HG03432 (cell line): Measurements from ENCODE around the gene UNC13A.
A peak's percentile ranks its signal among the peaks of the same experiment; 100 is the strongest.
"Not testable (repeated sequence)": the region's sequence is repeated elsewhere in the genome, so short reads cannot be mapped to it uniquely, and the experiment has no call there.

ENCODE experiments used
- ATAC-seq: cut with Tn5 transposase; IDR thresholded peaks from one replicate; pipeline ENCODE4 v1.9.1; 2021; ENCODE audit warnings: mild to moderate bottlenecking, moderate library complexity; ENCODE audit not compliant: unreplicated experiment

The UNC13A gene

DNA sequence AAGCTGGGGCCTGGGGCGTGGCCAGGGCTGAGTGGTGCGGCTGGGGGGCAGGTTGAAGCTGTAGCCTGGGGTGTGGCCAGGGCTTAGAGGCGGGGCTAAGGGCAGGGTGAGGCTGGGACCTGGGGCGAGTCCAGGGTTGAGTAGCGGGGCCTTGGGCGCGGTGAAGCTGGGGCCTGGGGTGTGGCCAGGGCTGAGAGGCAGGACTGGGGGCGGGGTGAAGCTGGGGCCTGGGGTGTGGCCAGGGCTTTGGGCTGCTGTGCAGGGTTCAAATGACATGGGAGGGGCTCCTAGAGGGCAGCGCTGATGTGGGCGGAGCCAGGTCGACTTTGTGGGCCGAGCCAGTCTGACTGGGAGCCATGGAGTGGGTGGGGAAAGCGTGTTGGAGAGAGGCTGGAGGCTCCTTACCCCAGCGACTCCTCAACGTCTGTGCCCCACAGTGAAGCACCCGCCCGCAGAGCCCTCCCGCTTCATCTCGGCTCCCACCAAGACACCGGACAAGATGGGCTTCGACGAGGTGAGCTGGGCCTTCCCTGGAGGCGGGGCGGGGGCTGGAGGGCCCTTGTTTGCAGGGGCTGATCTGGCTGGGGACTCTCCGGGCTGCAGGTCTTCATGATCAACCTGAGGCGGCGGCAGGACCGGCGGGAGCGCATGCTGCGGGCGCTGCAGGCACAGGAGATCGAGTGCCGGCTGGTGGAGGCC, 111.2 kb downstream of the UNC13A start:
- no peak for ATAC-seq

DNA sequence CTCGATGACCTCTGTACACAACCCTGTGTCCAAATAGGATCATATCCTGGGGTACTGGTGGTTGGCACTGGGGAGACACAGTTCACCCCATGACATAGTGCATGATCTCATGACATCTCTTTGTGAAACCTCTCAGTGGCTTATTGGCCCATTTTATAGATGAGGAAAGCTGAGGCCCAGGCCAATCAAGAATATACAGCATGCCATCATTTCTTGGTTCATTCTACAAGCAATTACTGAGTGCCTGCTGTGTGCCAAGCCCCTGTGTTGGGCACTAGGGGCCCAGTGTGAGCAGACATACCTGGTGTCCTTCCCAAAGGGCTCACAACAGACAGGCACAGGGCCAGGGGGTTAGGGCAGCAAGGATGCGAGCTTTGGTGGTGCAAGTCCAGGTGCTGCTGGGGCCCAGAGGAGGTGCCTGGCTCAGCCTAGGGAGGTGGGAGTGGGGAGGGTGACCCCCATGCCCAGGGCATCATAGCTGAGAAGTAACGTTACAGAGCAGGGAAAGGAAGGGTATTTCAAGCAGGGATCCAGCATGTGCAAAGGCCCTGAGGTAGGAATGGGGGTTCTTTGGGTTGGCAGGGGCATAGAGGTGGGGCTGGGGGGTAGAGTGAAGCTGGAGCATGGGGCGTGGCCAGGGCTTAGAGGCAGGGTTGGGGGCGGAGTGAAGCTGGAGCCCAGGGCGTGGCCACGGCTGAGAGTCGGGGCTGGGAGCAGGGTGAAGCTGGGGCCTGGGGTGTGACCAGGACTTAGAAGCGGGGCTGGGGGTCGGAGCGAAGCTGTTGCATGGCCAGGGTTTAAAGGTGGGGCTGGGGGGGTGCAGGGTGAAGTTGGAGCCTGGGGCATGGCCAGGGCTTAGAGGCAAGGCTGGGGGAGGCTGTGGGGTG, 112.0 kb downstream of the UNC13A start:
- no peak for ATAC-seq

DNA sequence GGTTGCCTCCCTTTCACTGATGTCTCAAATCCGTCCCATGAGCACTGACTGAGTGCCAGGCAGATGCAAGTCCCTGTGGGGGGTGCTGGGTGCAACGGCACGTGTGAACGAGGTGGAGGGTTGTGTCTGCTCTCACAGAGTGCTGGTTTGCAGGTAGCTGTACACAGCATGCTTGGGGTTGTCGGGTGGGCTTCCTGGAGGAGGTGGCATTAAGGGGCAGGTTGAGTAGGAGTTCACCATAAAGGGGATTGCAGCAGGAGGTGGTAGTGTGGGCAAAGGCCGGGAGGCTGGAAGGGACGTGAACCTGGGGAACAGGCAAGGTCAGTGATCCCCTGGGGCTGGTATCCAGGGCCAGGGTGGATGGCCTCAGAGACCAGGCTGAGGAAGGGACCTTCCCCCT, 115.5 kb downstream of the UNC13A start:
- no peak for ATAC-seq

DNA sequence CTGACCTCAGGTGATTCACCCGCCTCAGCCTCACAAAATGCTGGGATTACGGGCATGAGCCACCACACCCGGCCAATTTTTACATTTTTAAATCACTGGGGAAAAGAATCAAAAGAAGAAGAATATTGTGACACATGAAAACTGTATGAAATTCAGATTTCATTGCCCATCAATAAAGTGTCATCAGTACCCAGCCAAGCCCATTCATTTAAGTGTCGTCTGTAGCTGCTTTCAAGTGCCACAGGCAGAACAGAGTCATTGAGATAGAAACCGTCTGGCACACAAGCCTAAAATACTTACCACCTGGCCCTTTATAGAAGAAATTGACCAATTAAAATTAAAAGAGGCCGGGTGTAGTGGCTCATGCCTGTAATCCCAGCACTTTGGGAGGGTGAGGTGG, 117.4 kb downstream of the UNC13A start:
- no peak for ATAC-seq

DNA sequence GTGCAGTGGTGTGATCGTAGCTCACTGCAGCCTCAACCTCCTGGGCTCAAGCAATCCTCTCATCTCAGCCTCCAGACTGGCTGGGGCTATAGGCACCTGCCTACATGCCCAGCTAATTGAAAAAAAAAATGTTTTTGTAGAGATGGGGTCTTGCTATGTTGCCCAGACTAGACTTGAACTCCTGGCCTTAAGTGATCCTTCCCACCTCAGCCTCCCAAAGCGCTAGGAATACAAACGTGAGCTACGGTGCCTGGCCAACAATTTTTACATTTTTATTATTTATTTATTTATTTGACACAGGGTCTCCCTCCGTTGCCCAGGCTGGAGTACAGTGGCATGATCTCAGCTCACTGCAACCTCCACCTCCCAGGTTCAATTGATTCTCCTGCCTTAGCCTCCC, 117.9 kb downstream of the UNC13A start:
- not testable (repeated sequence) for ATAC-seq

DNA sequence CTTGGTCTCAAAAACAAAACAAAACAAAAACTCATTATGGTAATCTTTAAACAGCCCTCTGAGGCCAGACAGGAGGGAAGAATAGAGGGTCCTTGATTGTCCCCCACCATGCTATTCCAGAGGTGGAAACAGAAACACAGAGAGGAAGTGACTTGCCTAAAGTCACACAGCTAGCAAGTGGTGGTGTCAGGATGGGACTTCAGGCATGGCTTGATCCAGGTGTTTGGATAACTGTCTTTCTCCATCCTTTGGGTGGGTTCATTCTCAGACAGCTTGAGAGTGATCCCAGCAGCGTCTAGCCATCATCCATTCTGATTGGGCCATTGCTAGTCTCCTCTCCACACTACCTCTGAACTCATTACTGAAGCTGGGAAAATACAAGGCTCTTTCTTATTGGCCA, 120.2 kb downstream of the UNC13A start:
- no peak for ATAC-seq

DNA sequence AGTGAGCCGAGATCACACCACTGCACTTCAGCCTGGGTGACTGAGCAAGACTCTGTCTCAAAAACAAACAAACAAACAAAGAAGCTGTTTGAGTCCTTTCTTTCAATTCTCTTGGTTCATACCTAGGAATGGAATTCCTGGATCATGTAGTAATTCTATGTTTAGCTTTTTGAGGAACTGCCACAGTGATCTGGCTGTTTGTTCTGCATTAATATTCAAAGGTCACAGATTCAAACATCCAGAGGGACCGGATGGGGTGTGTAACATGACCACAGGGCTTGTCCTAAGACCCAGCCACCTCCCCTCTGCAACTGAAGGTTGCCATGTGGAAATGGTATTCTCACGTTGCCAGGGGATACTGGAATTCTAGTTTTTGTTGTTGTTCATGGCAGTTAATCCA, 122.5 kb downstream of the UNC13A start:
- ATAC-seq: no peak

DNA sequence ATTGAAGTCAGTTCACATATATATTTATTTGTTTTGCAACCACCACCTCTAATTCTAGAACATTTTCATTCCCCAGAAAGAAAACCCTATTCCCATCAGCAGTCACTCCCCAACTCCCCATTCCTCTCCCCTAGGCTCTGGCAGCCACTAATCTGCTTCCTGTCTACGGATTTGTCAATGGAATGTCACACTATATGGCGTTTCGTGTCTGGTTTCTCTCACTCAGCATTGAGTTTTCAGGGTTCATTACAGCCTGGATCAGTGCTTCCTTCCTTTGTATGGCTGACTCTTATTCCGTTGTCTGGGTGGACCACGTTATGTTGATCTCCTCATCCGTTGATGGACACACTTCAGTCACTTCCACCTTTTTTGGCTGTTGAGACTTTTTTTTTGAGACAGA, 123.4 kb downstream of the UNC13A start:
- no peak for ATAC-seq

DNA sequence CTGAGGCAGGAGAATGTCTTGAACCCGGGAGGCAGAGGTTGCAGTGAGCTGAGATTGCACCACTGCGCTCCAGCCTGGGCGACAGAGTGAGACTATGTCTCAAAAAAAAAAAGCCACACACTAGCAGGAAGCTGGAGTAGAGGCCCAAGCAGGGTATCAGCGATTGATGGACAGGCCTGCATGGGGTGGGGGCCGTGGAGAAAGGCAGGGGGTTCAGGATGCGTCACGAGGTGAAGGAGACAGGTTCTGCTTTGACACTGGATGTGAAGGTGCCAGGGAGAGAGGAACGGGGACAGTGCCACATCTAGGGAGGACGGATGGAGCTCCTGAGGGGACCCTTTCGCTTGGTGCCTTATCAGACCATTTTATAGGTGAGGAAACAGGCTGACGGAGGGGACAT, 125.6 kb downstream of the UNC13A start:
- ATAC-seq: no peak

DNA sequence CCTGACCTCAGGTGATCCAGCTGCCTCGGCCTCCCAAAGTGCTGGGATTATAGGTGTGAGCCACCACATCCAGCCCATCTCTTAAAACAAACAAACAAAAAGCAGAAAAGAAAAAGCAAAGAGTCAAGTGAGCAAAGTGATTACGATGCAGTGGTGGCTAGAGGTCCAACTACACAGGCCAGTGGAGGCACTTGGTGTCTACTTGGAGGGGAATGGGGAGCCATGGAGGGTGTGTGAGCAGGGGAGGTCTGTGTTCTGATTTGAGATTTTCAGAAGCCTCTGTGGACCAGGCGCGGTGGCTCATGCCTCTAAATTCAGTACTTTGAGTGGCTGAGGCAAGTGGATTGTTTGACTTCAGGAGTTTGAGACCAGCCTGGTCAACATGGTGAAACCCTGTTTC, 126.1 kb downstream of the UNC13A start:
- no peak for ATAC-seq

DNA sequence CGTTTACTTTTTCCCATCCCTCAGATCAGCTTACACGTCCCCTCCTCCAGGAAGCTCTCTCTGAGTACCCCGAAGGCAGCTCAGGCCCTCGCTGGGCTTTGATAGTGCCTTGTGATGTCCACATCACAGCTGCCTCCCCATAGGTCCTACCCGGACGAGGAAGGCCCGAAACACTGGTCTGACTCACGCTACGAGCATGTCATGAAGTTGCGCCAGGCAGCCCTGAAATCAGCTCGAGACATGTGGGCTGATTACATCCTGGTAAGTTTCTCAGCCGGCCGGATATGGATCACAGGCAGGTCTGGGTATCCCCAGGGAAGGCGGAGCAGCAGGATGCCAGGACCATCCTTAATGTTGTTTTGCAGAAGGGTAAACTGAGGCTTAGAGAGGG, 128.0 kb downstream of the UNC13A start:
- no peak for ATAC-seq

DNA sequence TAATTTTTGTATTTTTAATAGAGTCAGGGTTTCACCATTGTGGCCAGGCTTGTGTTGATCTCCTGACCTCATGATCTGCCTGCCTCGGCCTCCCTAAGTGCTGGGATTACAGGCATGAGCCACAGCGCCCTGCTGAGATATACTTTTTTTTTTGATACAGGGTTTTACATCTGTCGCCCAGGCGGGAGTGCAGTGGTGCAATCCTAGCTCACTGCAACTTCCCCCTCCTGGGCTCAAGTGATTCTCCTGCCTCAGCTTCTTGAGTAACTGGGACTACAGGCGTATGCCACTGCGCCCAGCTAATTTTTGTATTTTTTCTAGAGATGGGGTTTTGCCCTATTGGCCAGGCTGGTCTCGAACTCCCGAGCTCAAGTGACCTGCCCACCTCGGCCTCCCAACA, 130.7 kb downstream of the UNC13A start:
- no peak for ATAC-seq

DNA sequence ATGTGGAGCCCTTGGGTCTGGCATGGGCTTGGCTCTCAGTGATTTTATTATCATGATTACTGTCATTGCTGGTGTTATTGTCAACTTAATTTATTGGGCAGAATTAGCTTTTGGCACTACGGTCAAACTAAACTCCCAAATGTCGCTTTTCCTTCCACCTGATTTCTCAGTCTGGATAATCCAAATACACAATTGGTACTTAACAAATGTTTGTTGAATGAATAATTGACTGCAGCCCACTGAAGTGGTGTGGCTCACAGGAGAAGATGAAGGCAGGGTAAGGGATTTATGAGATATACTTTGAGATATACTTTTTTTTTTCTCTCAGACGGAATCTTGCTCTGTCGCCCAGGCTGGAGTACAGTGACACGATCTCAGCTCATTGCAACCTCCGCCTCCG, 131.2 kb downstream of the UNC13A start:
- ATAC-seq: no peak

DNA sequence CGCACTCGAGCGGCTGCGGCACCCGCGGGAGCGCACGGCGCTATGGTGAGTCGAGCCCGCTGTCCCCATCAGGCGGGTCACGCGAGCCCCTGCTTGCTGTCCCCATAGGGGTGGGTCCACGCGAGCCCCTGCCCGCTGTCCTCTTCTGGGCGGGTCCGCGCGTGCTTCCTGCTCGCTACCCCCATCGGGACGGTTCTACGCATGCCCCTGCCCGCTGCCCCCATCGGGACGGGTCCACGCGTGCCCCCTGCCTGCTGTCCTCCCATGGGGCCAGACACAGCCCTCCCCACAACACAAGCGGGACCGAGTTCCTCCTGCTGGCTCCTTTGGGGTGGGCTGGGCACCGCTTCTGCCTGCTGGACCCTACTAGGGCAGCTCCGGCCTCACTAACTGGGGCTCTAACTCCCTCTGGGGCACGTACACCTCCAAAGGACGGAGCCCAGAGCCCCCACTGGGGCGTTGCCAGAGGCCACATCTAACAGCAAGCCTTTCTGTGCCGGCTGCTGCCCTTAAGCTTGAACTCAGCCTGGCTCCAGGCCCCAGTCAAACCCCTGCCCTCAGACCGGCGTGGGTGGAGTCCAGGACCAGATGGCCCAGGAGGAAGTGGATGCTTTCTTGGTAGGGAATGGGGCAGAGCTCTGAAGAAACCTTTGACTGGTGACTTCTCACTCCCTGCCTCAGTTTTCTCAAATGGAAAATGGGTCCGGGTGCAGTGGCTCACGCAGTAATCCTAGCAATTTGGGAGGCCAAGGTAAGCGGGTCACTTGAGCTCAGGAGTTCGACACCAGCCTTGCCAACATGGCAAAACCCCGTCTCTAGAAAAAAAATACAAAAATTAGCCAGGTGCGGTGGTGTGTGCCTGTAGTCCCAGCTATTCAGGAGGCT, 132.0 kb downstream of the UNC13A start:
- peak; percentile 45 for ATAC-seq

DNA sequence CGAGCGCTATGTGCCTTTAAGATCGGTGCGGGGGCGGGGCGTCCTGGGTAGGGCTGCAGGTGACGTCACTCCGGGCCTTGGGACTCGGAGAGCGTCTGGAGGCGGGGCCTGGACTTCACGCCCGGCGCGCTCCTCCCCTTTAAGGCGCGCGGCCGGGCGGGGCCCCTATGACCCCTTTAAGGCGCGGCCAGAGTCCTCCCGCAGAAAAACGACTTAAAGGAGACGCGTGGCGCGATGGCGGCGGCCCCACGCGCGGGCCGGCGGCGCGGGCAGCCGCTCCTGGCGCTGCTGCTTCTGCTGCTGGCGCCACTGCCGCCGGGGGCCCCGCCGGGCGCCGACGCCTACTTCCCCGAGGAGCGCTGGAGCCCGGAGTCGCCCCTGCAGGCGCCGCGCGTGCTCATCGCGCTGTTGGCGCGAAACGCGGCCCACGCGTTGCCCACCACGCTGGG, 132.7 kb downstream of the UNC13A start, which contains the start of gene COLGALT1:
Gene COLGALT1, plus strand, starts transcription at position 170 of the 449 bp plus-strand sequence. Its CDS starts 65 bp downstream, at position 235.
- peak; percentile 92 for ATAC-seq

DNA sequence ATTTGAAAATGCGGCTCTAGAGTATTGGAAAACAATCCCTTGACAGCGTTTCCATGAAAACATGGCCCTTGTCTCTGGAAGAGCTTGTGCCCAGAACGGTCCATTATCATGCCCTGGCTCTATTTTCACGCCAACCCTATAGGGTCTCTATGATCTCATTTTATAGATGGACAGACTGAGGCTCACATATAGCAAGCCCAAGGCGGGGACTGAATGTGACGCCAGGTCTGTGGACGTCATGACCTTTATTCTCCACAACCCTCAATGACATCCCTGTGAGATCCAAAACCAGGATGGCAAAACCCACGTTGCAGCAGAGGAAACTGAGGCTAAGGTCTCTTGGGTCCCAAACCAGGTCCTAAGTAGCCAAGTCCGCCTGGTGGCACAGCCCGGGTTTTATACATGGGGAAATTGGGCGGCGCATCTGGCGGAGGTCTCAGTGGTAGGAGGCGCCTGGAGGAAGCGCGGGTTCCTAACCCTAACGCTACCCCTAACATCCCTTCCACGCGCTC, 133.1 kb downstream of the UNC13A start:
- ATAC-seq: no peak

DNA sequence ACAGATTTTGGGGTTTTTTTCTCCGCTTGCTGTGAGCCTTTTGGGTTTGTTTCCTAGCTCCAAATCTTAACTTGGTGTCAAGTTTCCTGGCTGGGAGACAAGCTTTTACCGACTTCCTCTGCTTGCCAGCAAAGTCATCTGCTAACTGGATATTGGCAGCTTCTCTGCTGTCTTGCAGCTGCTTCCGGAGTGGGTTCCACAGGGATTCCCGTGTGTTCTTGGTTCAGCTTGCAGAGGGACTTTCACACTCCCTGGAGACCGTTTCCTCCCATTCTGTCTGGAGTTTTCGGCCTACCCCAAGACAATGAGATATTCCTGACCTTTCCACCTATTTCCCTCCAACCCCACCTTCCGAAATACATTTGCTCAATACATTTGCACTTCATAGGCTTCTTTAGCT, 134.9 kb downstream of the UNC13A start:
- ATAC-seq: no peak

DNA sequence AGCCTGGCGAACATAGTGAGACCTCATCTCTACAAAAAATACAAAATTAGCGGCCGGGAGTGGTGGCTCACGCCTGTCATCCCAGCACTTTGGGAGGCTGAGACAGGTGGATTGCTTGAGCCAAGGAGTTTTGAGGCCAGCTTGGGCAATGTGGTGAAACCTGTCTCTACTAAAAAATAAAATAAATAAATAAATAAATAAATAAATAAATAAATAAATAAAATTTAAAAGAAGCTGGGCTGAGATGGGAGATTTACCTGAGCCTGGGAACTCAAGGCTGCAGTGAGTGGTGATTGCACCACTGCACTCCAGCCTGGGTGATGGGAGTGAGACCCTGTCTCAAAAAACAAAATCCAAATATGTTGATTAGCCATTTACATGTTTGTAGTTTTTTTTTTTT, 135.4 kb downstream of the UNC13A start:
- ATAC-seq: not testable (repeated sequence)
